OCI-LY7 (cell line): ENCODE measurements around the gene GPHN. TPM values are rescaled to one million over a fixed set of nuclear protein-coding genes. Genes with fewer than 3 reads are reported as not detected.
"Not testable (repeated sequence)": the region's sequence is repeated elsewhere in the genome, so short reads cannot be mapped to it uniquely, and the experiment has no call there.

Experiments used
- BruUV-seq: library from RNA; stranded (reverse); fragments of 400-500 nt; replicated peaks from 2 replicates; lab custom pipeline; 2021; lab: Mats Ljungman, UMichigan
- CTCF ChIA-PET: fragments of 300-600 bp; sonication (Branson Sonifier 250); formaldehyde crosslinking; loops from one replicate; lab custom pipeline; 2022; ENCODE audit warnings: antibody characterized with exemption; ENCODE audit not compliant: unreplicated experiment; lab: Charles Lee
- POLR2A ChIA-PET: fragments of 300-600 bp; sonication (Branson Sonifier 250); formaldehyde crosslinking; loops from one replicate; lab custom pipeline; 2022; ENCODE audit warnings: antibody characterized with exemption; lab: Charles Lee
- DNase-seq: peaks from one replicate; pipeline ENCODE4 v3.0.0-alpha.2; 2015; ENCODE audit warnings: low spot score
- H2AFZ ChIP-seq: fragments of 200-600 bp; sonication (generic), shearing (Covaris generic); 2 replicates; pipeline ENCODE4 v1.6.1; 2014; ENCODE audit warnings: mild to moderate bottlenecking, antibody characterized with exemption, low read length, moderate library complexity
- H3K27ac ChIP-seq: fragments of 200-600 bp; sonication (generic); 2 replicates; pipeline ENCODE4 v1.5.1; 2014; ENCODE audit warnings: mixed run types, low read depth, mild to moderate bottlenecking, moderate library complexity, low read length, inconsistent platforms; ENCODE audit not compliant: poor library complexity, severe bottlenecking
- H3K36me3 ChIP-seq: fragments of 200-600 bp; sonication (generic); 2 replicates; pipeline ENCODE4 v1.6.1; 2014; ENCODE audit warnings: mild to moderate bottlenecking, antibody characterized with exemption, low read length, moderate library complexity, mixed read lengths; ENCODE audit not compliant: insufficient read depth
- H3K4me1 ChIP-seq: fragments of 200-600 bp; sonication (generic); 2 replicates; pipeline ENCODE4 v1.5.1; 2014; ENCODE audit warnings: mild to moderate bottlenecking, low read length; ENCODE audit not compliant: insufficient read depth, poor library complexity, severe bottlenecking
- H3K4me2 ChIP-seq: fragments of 200-600 bp; sonication (generic); 2 replicates; pipeline ENCODE4 v1.6.1; 2014; ENCODE audit warnings: mild to moderate bottlenecking, low read length
- H3K4me3 ChIP-seq: fragments of 200-600 bp; sonication (generic); 2 replicates; pipeline ENCODE4 v1.5.1; 2014; ENCODE audit warnings: mild to moderate bottlenecking, low read depth, low read length; ENCODE audit not compliant: poor library complexity, severe bottlenecking
- H3K79me2 ChIP-seq: fragments of 200-600 bp; sonication (generic); 2 replicates; pipeline ENCODE4 v1.6.1; 2016; ENCODE audit warnings: low read depth, mild to moderate bottlenecking, low read length, moderate library complexity, mixed read lengths; ENCODE audit not compliant: insufficient read depth
- H3K9me2 ChIP-seq: fragments of 200-600 bp; sonication (generic); 2 replicates; pipeline ENCODE4 v1.6.1; 2016; ENCODE audit warnings: mild to moderate bottlenecking, low read length, mixed read lengths; ENCODE audit not compliant: insufficient read depth
- H3K9me3 ChIP-seq: fragments of 200-600 bp; sonication (generic); 2 replicates; pipeline ENCODE4 v1.6.1; 2014; ENCODE audit warnings: mild to moderate bottlenecking, mixed run types, low read length, mixed read lengths
- H4K20me1 ChIP-seq: fragments of 200-600 bp; sonication (generic); 2 replicates; pipeline ENCODE4 v1.6.1; 2014; ENCODE audit warnings: mild to moderate bottlenecking, antibody characterized with exemption, low read length, moderate library complexity, mixed read lengths; ENCODE audit not compliant: insufficient read depth
- EZH2phosphoT487 ChIP-seq: fragments of 200-600 bp; sonication (generic); IDR thresholded peaks from 2 replicates; pipeline ENCODE4 v1.6.1; 2018; ENCODE audit warnings: low read depth, borderline replicate concordance, mild to moderate bottlenecking, mixed run types, antibody characterized with exemption, low read length, moderate library complexity, mixed read lengths
- intact Hi-C: fragments of 100-400 bp; cut with micrococcal nuclease; formaldehyde crosslinking; loops from one replicate; pipeline ENCODE4 v1.10.0; 2022; ENCODE audit not compliant: unreplicated experiment
- total RNA-seq, 2 experiments: library from RNA; depleted of rRNA in 1 of 2; stranded (reverse); fragments of >200 nt in 1 of 2; shearing (Covaris generic) in 1 of 2; gene quantifications; 2 replicates each; pipeline ENCODE4 v1.2.3, GENCODE V29; 2014 to 2022
- TF ChIP-seq, protein P1 (sequence below): fragments of 200-600 bp; sonication (generic); conservative IDR thresholded peaks from 2 replicates; pipeline ENCODE4 v1.5.1; 2014; ENCODE audit warnings: mild to moderate bottlenecking, antibody characterized with exemption, low read length, moderate library complexity, mixed read lengths

The GPHN gene
- total RNA-seq, 2 experiments from 2014 or later = not detected

DNA sequence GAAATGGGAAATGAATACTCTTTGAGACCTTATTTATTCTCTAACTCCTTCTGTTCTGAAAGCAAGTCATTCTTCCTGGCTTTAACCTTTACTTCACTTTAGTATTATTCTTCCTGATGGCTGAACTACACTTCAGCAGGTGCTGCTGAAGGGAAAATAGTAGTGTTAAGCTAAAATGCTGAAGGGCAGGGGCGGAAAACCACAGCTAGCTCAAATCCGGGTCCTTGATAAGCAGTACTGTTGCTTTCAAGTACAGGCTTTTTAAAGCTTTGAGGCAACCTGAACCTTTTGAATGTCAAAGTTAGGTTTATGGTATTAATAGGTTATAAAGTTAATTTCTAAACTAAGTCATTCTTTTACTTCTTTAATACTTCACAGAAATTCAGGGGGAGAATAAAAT lies 11.0 kb upstream of the GPHN start:
- Histone ChIP-seq H3K36me3 (no peaks in the 10 kb centered on the region), H3K9me2 (no peaks in the 10 kb centered on the region), H3K79me2 (no peaks in the 10 kb centered on the region), H3K27ac (no peak overlapping the region), H3K9me3 (no peaks in the 10 kb centered on the region), H3K4me2 (no peak overlapping the region), H3K4me3 (no peak overlapping the region), H3K4me1 (no peaks in the 10 kb centered on the region), H2AFZ (no peak overlapping the region), H4K20me1 (no peaks in the 10 kb centered on the region)
- CTCF ChIA-PET = no interaction called here
- intact Hi-C loops = loop anchor here (10.0 kb wide), 1 partner anchor 618 kb away; no protein-coding TSS in a partner anchor
- BruUV-seq = no TSS peak
- DNase-seq = no peak
- POLR2A ChIA-PET = interaction anchor here (1.7 kb wide), 1 partner anchor 15 kb away, joined by 3 read pairs; no protein-coding TSS in a partner anchor
- TF ChIP-seq, protein P1, sequence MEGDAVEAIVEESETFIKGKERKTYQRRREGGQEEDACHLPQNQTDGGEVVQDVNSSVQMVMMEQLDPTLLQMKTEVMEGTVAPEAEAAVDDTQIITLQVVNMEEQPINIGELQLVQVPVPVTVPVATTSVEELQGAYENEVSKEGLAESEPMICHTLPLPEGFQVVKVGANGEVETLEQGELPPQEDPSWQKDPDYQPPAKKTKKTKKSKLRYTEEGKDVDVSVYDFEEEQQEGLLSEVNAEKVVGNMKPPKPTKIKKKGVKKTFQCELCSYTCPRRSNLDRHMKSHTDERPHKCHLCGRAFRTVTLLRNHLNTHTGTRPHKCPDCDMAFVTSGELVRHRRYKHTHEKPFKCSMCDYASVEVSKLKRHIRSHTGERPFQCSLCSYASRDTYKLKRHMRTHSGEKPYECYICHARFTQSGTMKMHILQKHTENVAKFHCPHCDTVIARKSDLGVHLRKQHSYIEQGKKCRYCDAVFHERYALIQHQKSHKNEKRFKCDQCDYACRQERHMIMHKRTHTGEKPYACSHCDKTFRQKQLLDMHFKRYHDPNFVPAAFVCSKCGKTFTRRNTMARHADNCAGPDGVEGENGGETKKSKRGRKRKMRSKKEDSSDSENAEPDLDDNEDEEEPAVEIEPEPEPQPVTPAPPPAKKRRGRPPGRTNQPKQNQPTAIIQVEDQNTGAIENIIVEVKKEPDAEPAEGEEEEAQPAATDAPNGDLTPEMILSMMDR = no peak
- TF ChIP-seq EZH2phosphoT487 = no peak

DNA sequence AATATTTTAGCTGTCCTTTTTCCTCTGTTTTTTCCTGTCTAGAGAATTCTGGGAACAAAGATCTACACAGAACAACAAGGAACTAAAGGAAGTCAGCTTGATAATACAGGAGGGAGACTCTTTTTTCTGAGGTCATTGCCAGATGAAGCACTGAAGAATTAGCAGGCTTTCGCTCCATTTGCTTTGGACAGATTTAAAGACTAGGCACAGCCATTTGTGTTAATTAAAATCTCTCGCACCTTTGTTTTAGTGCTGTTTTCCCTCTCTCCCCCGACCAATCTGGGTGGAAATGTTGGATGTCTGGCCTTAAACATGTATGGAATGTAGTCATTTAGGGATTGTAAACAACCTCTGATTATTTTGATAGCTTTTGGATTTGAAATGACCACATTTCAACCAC lies 9.6 kb upstream of the GPHN start:
- H4K20me1 ChIP-seq = no peaks in the 10 kb centered on the region
- H3K4me1 ChIP-seq = no peaks in the 10 kb centered on the region
- no peak overlapping the region for H3K4me2 ChIP-seq
- no peak overlapping the region for H3K4me3 ChIP-seq
- no peak for DNase-seq
- H3K79me2 ChIP-seq = no peaks in the 10 kb centered on the region
- H3K36me3 ChIP-seq = no peaks in the 10 kb centered on the region
- intact Hi-C loops = loop anchor here (10.0 kb wide), 1 partner anchor 616 kb away; no protein-coding TSS in a partner anchor
- H3K9me2 ChIP-seq = no peaks in the 10 kb centered on the region
- CTCF ChIA-PET = no interaction called here
- no TSS peak for BruUV-seq
- no peak for TF ChIP-seq EZH2phosphoT487
- TF ChIP-seq, protein P1 = no peak
- H3K27ac ChIP-seq = no peak overlapping the region
- POLR2A ChIA-PET = interaction anchor here (1.7 kb wide), 1 partner anchor 14 kb away, joined by 3 read pairs; no protein-coding TSS in a partner anchor
- no peaks in the 10 kb centered on the region for H3K9me3 ChIP-seq
- H2AFZ ChIP-seq = no peak overlapping the region

DNA sequence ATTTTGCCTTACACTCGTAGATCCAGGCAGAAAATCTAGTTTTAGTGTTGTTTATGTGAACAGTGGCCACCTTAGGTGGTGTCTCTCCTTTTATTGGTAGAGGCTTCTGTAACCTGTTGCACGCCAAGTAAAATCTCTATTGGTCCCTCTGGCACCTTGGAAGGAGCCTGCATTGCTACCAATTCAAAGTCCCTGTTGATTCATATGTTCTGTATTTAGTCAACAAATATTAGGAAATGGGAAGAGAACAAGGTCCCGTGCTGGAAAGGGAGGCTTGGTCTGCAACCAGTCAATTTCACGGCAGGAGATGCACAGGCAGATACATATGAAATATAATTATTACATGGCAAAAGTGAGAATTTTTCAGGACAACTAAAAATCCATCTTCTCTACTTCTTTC lies 6.4 kb upstream of the GPHN start:
- Histone ChIP-seq H3K79me2 (no peaks in the 10 kb centered on the region), H4K20me1 (no peaks in the 10 kb centered on the region), H3K4me1 (no peaks in the 10 kb centered on the region), H3K4me2 (no peak overlapping the region), H3K27ac (no peak overlapping the region), H3K9me3 (no peaks in the 10 kb centered on the region), H2AFZ (no peak overlapping the region), H3K36me3 (no peaks in the 10 kb centered on the region), H3K4me3 (no peak overlapping the region), H3K9me2 (no peaks in the 10 kb centered on the region)
- DNase-seq = no peak
- POLR2A ChIA-PET = no interaction called here
- intact Hi-C loops = no loop called here
- no peak for TF ChIP-seq EZH2phosphoT487
- TF ChIP-seq, protein P1 = no peak
- CTCF ChIA-PET = no interaction called here
- BruUV-seq = no TSS peak

DNA sequence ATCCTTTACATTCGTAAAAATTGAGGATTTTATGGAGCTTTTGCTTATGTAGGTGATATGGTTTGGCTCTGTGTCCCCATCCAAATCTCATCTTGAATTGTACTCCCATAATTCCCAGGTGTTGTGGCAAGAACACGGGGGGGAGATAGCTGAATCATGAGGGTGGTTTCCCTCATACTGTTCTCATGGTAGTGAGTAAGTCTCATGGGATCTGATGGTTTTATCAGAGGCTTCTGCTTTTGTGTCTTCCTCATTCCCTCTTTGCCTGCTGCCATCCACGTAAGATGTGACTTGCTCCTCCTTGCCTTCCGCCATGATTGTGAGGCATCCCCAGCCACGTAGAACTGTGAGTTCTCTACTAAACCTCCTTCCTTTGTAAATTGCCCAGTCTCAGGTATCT lies 5.1 kb upstream of the GPHN start:
- H3K4me2 ChIP-seq, BruUV-seq, H3K9me2 ChIP-seq, H4K20me1 ChIP-seq, H3K36me3 ChIP-seq, intact Hi-C loops, H2AFZ ChIP-seq, CTCF ChIA-PET, H3K4me3 ChIP-seq, H3K79me2 ChIP-seq, H3K4me1 ChIP-seq, H3K27ac ChIP-seq, DNase-seq, H3K9me3 ChIP-seq: not testable (repeated sequence)
- POLR2A ChIA-PET = interaction anchor here (0.6 kb wide), 1 partner anchor 31 kb away, joined by 3 read pairs; no protein-coding TSS in a partner anchor
